Lower lobe of right lung (tissue), 2 donors: ENCODE results near the gene DOCK1. TPM values are rescaled to one million over a fixed set of nuclear protein-coding genes. Genes with fewer than 3 reads are reported as not detected.

Source experiments
- ATAC-seq, 2 donors: fragments of 200-7000 bp; cut with Tn5 transposase; one replicate each; pipeline ENCODE4 v1.9.1; 2020 to 2022; ENCODE audit warnings: mild to moderate bottlenecking in 2 of 2, moderate library complexity in 2 of 2
- DNase-seq: peaks from one replicate; pipeline ENCODE4 v3.0.0-alpha.2; 2020
- H3K27ac ChIP-seq: fragments of 200-600 bp; one replicate; pipeline ENCODE4 v1.8.0; 2022
- H3K27me3 ChIP-seq: fragments of 200-600 bp; one replicate; pipeline ENCODE4 v1.8.0; 2022; ENCODE audit warnings: low read depth
- H3K36me3 ChIP-seq: fragments of 200-600 bp; one replicate; pipeline ENCODE4 v1.8.0; 2022; ENCODE audit warnings: mild to moderate bottlenecking
- H3K4me1 ChIP-seq: fragments of 200-600 bp; one replicate; pipeline ENCODE4 v1.8.0; 2022
- H3K4me3 ChIP-seq: fragments of 200-600 bp; one replicate; pipeline ENCODE4 v1.8.0; 2022; ENCODE audit warnings: mild to moderate bottlenecking
- H3K9me3 ChIP-seq: fragments of 200-600 bp; one replicate; pipeline ENCODE4 v1.8.0; 2022
- intact Hi-C: fragments of 100-400 bp; cut with DNase I; formaldehyde crosslinking; loops from one replicate; pipeline ENCODE4 v1.11.0; 2022
- total RNA-seq: library from RNA; stranded (reverse); fragmentation: NEBNext Ultra II Directional; extraction: Animal tissue kit (Norgen Biotek cat#: 25700); gene quantifications from one replicate; pipeline ENCODE4 v1.2.1, GENCODE V29; 2021
- TF ChIP-seq, protein P1 (sequence below): fragments of 200-600 bp; IDR thresholded peaks from one replicate; pipeline ENCODE4 v1.8.0; 2022; ENCODE audit warnings: antibody characterized with exemption, mild to moderate bottlenecking
- donor health status: DM: no; HTN: yes; CAD: no; lungs with severe emphysema.

Gene DOCK1
- total RNA-seq, 1 donor from 2014 or later = 44.8 TPM

DNA sequence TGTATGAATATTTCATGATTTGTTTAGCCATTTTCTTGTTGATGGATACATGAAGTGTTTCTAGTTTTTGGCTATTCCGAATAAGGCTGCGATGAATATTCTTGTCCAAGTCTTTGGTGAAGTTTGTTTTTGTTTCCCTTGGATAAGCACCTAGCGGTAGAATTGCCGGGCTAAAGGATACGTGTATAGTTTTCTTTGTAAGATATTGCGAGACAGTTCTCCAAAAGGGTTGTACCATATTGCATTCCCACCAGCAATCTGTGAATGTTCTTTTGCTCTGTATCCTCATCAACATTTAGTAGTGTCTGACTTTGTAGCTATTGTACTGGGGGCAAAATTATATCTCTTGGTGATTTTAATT is 142.6 kb downstream of the DOCK1 start:
- no peak overlapping the region for H3K4me3 ChIP-seq
- intact Hi-C loops = no loop called here

DNA sequence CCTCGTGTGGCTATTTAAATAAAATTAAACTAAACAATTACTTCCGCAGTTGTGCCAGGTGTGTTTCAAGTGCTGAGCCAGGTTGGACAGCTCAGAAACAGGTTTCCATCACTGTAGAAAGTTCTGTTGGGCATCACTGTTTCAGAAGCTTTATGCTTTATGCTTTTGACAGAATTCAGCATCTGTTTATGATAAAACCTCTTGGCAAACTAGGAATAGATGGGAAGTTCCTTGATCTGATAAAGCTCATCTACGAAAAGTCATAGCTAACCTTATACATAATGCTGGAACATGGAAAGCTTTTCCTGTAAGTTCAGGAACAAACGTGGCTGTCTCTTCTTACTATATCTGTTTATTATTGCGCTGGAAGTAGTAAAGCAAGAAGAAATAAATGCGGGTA is 143.4 kb downstream of the DOCK1 start:
- Histone ChIP-seq H3K4me3 (no peak overlapping the region), H3K27me3 (no peaks in the 10 kb centered on the region), H3K27ac (no peak overlapping the region), H3K9me3 (no peaks in the 10 kb centered on the region), H3K36me3 (peaks cover 25% of the 10 kb centered on the region), H3K4me1 (no peaks in the 10 kb centered on the region)
- DNase-seq (no peak), ATAC-seq (no peak)
- TF ChIP-seq, protein P1, sequence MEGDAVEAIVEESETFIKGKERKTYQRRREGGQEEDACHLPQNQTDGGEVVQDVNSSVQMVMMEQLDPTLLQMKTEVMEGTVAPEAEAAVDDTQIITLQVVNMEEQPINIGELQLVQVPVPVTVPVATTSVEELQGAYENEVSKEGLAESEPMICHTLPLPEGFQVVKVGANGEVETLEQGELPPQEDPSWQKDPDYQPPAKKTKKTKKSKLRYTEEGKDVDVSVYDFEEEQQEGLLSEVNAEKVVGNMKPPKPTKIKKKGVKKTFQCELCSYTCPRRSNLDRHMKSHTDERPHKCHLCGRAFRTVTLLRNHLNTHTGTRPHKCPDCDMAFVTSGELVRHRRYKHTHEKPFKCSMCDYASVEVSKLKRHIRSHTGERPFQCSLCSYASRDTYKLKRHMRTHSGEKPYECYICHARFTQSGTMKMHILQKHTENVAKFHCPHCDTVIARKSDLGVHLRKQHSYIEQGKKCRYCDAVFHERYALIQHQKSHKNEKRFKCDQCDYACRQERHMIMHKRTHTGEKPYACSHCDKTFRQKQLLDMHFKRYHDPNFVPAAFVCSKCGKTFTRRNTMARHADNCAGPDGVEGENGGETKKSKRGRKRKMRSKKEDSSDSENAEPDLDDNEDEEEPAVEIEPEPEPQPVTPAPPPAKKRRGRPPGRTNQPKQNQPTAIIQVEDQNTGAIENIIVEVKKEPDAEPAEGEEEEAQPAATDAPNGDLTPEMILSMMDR = no peak
- intact Hi-C loops = no loop called here

More for the DNA sequence above, 142.6 kb downstream of the DOCK1 start:
- TF ChIP-seq, protein P1 = no peak
- Histone ChIP-seq H3K4me1 (no peaks in the 10 kb centered on the region), H3K9me3 (no peaks in the 10 kb centered on the region), H3K27me3 (no peaks in the 10 kb centered on the region), H3K36me3 (peaks cover 23% of the 10 kb centered on the region), H3K27ac (no peak overlapping the region)
- no peak for DNase-seq
- ATAC-seq = no peak

- H3K27ac ChIP-seq = no peak overlapping the region
- ATAC-seq = no peak
- H3K36me3 ChIP-seq = peaks cover 32% of the 10 kb centered on the region
- no peak for DNase-seq
- no peak overlapping the region for H3K4me3 ChIP-seq
- H3K27me3 ChIP-seq = no peaks in the 10 kb centered on the region
- TF ChIP-seq, protein P1 = no peak
- no peaks in the 10 kb centered on the region for H3K9me3 ChIP-seq
- H3K4me1 ChIP-seq = no peaks in the 10 kb centered on the region
- intact Hi-C loops = no loop called here
These were observed 146.8 kb downstream of the DOCK1 start for GRCh38 chr10:127052001-127052400.

- ATAC-seq = no peak
- no peak for DNase-seq
- Histone ChIP-seq H3K27me3 (no peaks in the 10 kb centered on the region), H3K9me3 (peaks cover 27% of the 10 kb centered on the region), H3K4me3 (no peak overlapping the region), H3K4me1 (no peaks in the 10 kb centered on the region), H3K27ac (no peak overlapping the region), H3K36me3 (peaks cover 32% of the 10 kb centered on the region)
- TF ChIP-seq, protein P1 = no peak
- intact Hi-C loops = no loop called here
These were observed 150.0 kb downstream of the DOCK1 start for GRCh38 chr10:127055263-127055662.

GRCh38 chr10:127059314-127059713 is 154.1 kb downstream of the DOCK1 start:
- DNase-seq (no peak), ATAC-seq (no peak)
- H3K27ac ChIP-seq = no peak overlapping the region
- no peaks in the 10 kb centered on the region for H3K27me3 ChIP-seq
- H3K4me3 ChIP-seq = no peak overlapping the region
- TF ChIP-seq, protein P1 = no peak
- intact Hi-C loops = no loop called here
- H3K4me1 ChIP-seq = no peaks in the 10 kb centered on the region
- peaks cover 27% of the 10 kb centered on the region for H3K9me3 ChIP-seq
- H3K36me3 ChIP-seq = peaks cover 39% of the 10 kb centered on the region

DNA sequence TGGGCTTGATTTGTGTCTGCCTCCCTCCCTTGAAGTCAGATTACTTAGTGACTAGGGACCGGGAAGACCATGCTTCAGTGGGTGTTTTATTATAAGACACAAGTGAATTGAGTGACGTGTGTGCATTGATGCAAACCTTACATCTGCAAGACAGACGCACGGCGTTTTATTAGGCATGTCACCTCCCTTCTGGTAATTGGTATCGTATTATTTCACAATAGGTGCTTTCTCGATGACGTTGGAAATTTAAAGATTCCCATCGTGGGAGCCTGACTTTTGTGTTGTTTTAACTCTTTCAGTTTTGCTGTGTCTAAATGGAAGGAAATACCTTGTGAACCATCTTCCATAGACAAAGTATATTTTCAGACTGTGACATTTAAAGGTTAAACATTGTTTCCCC is 158.5 kb downstream of the DOCK1 start:
- Histone ChIP-seq H3K9me3 (peaks cover 12% of the 10 kb centered on the region), H3K27me3 (no peaks in the 10 kb centered on the region), H3K27ac (no peak overlapping the region), H3K4me1 (no peaks in the 10 kb centered on the region), H3K36me3 (peaks cover 50% of the 10 kb centered on the region), H3K4me3 (no peak overlapping the region)
- DNase-seq (no peak), ATAC-seq (no peak)
- TF ChIP-seq, protein P1 = no peak
- intact Hi-C loops = no loop called here
